GM21515 (cell line): Measurements from ENCODE around the gene ASMT.
"Not testable (repeated sequence)": the region's sequence is repeated elsewhere in the genome, so short reads cannot be mapped to it uniquely, and the experiment has no call there.

Experiments used
- ATAC-seq: cut with Tn5 transposase; IDR thresholded peaks from one replicate; pipeline ENCODE4 v1.9.1; 2021; ENCODE audit not compliant: unreplicated experiment

ASMT gene

GRCh38 chrX:1646009-1646408, 31.1 kb downstream of the ASMT start:
- ATAC-seq, result no peak

DNA sequence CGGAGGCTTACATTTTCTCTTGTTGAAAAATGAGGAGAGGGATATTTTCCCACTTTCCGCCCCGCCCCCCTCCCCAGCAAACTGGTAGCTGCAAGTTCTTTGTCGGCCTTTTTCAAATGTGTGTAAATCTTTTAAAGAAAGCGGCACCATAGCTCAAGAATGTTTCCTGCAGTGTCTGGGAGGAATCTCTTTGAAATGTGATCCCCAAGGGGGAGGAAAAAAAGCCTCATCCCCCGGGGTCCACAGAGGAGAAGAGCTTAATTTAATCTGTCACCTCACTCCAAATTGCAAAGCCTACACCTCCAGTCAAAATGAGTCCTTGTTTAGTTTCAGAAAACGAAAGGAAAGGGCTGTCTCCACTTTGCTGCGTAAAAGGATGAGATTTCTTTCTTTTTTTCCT, 34.8 kb downstream of the ASMT start:
- no peak for ATAC-seq

GRCh38 chrX:1652011-1652811, 37.4 kb downstream of the ASMT start:
- ATAC-seq, result not testable (repeated sequence)

- no peak for ATAC-seq
These were observed 41.5 kb downstream of the ASMT start for GRCh38 chrX:1656379-1656778.

- ATAC-seq, result peak; percentile 54
These were observed 42.7 kb downstream of the ASMT start for GRCh38 chrX:1657367-1658070.

GRCh38 chrX:1658071-1658491, 43.2 kb downstream of the ASMT start:
- ATAC-seq, result peak; percentile 6

DNA sequence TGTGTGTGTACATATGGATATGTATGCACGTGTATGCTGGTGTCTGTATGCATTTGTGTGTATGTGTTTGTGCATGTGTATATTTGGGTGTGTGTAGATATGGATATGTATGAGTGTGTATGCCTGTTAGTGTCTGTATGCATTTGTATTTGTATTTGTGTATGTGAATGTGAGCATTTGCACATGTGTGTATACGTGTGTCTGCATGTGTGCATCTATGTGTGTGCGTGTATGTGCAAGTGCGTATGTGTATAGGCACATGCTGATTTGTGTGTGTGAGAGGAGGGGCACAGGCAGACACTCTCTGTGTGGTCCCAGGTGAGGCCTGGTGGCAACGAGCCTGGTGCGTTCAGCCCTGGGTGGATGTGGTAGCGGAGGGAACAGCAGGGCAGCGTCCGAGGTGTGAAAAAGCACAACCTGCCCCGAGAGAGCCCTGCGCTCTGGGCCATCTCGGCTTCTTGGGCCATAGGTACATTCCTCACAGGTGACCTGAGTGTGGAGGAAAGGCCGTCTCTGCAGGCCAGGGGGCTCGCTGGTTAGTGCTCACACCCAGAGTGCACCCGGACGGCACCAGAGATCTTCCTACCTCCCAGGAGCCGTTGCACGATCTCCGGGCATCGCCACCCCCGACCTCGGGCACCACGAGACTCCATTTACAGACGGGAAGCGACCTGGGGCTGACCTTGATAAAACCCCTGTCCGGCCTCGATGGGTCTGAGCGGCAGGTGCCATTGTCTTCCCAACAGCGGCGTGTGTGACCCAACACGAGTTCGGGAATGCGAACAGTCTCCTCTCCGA, 45.0 kb downstream of the ASMT start:
- no peak for ATAC-seq

- ATAC-seq, result peak; percentile 83
These were observed 46.4 kb downstream of the ASMT start for GRCh38 chrX:1661048-1661921.

- ATAC-seq, result peak; percentile 24
These were observed 47.0 kb downstream of the ASMT start for GRCh38 chrX:1661922-1662221.

- no peak for ATAC-seq
These were observed 52.7 kb downstream of the ASMT start for GRCh38 chrX:1667566-1667965.

GRCh38 chrX:1673337-1673736, 58.5 kb downstream of the ASMT start:
- no peak for ATAC-seq

DNA sequence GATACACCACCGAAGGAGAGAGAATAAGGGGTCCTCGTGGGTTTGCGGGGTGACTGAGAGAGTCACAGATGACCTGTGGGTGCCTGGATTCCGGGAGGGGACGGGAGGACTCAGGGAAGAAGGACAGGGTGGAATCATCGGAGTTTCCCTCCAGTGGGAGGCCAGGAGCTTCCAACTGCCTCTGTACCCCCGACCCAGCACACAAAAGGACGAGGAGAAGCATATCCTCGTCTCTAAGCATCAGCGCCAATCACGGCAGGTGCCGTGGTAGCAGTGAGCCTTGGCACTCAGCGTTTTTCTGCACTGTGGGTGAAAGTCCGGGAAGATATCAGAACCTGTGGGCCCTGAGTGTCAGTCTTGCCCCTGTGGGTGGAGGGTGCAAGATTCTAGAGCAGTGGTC, 62.0 kb downstream of the ASMT start:
- ATAC-seq, result no peak

- peak; percentile 51 for ATAC-seq
These were observed 64.4 kb downstream of the ASMT start for GRCh38 chrX:1679238-1679637.

- no peak for ATAC-seq
These were observed 66.6 kb downstream of the ASMT start for GRCh38 chrX:1681439-1681838.

GRCh38 chrX:1681856-1682255, 67.0 kb downstream of the ASMT start:
- ATAC-seq, result not testable (repeated sequence)

- ATAC-seq, result not testable (repeated sequence)
These were observed 67.6 kb downstream of the ASMT start for GRCh38 chrX:1682501-1682900.

GRCh38 chrX:1684883-1685282, 70.0 kb downstream of the ASMT start:
- not testable (repeated sequence) for ATAC-seq

DNA sequence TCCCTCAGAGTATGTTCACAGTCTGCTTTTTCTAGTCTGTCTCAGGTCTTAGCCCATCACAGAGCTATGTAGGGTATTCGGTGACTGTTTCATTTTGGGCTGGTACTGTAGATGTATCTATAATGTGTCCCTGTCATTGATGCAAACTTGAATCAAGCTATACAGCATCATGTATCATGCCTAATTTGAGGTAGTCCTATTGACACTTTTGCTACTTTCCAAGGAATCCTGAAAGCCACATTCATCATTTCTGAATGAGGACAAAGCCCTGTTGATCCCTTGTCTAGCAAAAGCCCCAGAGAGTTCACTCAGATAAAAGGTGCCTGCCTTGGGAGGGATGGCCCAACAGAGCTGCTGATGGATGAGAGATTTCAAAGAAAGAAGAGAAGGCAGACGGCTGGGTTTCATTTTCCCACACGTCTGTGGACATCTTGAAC, 70.6 kb downstream of the ASMT start:
- not testable (repeated sequence) for ATAC-seq

DNA sequence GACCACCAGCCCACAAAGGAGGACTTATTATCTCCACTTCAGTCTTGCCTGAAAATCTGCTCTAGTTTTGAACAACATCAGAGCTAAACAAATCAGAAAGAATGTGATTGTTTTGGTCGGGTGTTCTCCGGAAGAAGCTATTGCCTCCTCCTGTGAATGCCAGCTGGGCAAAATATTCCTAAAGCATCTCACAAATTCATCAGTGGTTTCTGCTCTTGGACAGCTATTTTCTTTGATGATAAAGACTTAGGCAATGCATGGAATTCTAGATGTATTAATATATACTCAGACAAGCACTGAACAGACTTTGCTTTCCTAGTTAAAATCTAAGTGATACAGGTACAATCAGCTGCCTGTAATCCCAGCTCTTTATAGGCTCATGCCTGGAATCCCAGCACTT, 71.8 kb downstream of the ASMT start:
- no peak for ATAC-seq
